Measurements from ENCODE around the gene DGCR2. TPM values are rescaled to one million over a fixed set of nuclear protein-coding genes. Genes with fewer than 3 reads are reported as not detected.

Gene DGCR2
- total and polyA plus RNA-seq, 2 of the 4 experiments (the other 2 are of a cell fraction), result 17.2 to 35.4 TPM

DNA sequence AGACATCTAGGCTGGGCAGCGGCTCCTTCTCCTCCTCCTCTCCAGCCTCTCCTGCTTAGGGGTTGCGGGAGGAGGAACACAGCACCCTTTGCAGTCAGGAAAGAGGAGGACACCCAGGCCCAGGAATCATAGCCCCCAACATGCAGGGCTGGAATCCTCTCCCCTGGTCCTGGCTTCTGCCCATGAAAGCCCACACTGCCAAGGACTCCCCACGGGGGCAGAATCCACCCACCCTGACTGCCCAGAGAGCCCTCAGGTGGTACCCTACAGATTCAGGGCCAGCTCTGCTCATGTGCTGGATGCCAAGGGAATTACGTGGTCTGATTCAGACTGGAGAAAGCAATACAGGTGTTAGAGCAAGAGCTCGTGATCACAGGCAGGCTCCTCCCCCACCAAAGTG, 17.8 kb upstream of the DGCR2 start:
- Histone ChIP-seq H3K4ac (ENCODE audit: low read depth, low read length) (no peak overlapping the region), H2AFZ (replicated peaks; ENCODE audit: low read length, poor library complexity) (no peak overlapping the region), H3K9me1 (ENCODE audit: insufficient read depth, low read length) (0 out of 2 replicates have a peak, but pooled peaks cover 3% of the 10 kb centered on the region), H2AK5ac (ENCODE audit: low read depth, low read length) (no peak overlapping the region), H2BK5ac (ENCODE audit: low read depth, low read length, poor library complexity, severe bottlenecking) (no peak overlapping the region), H4K20me1 (ENCODE audit: insufficient read depth, low read length) (peaks cover 4% of the 10 kb centered on the region), H3K79me1 (ENCODE audit: low read depth in 1 of 2, low read length in 2 of 2) (peaks cover 7 to 27% of the 10 kb centered on the region in 2 experiments), H3K23ac (ENCODE audit: low read depth, low read length) (no peak overlapping the region), H3K36me3 (ENCODE audit: control insufficient read depth, insufficient read depth, low read length) (peaks cover 64% of the 10 kb centered on the region), H4K8ac (ENCODE audit: low read depth in 2 of 2, low read length in 2 of 2) (no peak overlapping the region), H4K5ac (ENCODE audit: low read depth, low read length) (no peak overlapping the region), H4K91ac (ENCODE audit: insufficient read depth, low read depth, low read length) (no peak overlapping the region), H2AK9ac (replicated peaks; ENCODE audit: low read depth, low read length, poor library complexity) (no peak overlapping the region), H3K18ac (ENCODE audit: low read depth, low read length) (no peak overlapping the region), H3K9ac (ENCODE audit: low read depth, low read length) (no peak overlapping the region), H3K9me3 (ENCODE audit: control insufficient read depth, insufficient read depth, low read length) (no peaks in the 10 kb centered on the region), H3K4me1 (ENCODE audit: control insufficient read depth, insufficient read depth, low read length) (no peaks in the 10 kb centered on the region), H3K27ac (ENCODE audit: insufficient read depth, low read length) (no peak overlapping the region), H3K27me3 (ENCODE audit: control insufficient read depth, insufficient read depth, low read length) (no peaks in the 10 kb centered on the region), H3K4me2 (ENCODE audit: low read depth, low read length) (no peak overlapping the region), H2BK120ac (ENCODE audit: low read depth, low read length) (no peak overlapping the region), H3K56ac (ENCODE audit: extremely low read depth, insufficient read depth, low read length) (no peak overlapping the region), H3K14ac (replicated peaks; ENCODE audit: low read depth, low read length) (no peak overlapping the region), H2BK20ac (ENCODE audit: low read depth, low read length) (no peak overlapping the region), H2BK15ac (ENCODE audit: low read depth, low read length) (no peak overlapping the region), H3K4me3 (ENCODE audit: insufficient read depth, low read depth, low read length) (no peak overlapping the region)
- intact Hi-C loops (cut with micrococcal nuclease), result no loop called here
- dilution Hi-C loops (cut with HindIII; ENCODE audit: low sequenced_read_pairs, unreplicated experiment), result no loop called here
- ATAC-seq (ENCODE audit: low read depth) (no peak), DNase-seq (no peak)
- BruUV-seq (replicated peaks), result no TSS peak
- WGBS, 2 experiments (ENCODE audit: extremely low coverage in 2 of 2, insufficient read length in 1 of 2), result 90% methylated on average over 2 of the region's 5 CpGs; no CpG with 5 or more reads in 1 of the 2 experiments
- POLR2A ChIA-PET (ENCODE audit: unreplicated experiment), result no interaction called here
- in situ Hi-C loops (cut with MboI; ENCODE audit: low sequenced_read_pairs), result no loop called here
- TF ChIP-seq CEBPB (IDR thresholded peaks at IDR 0.05; ENCODE audit: low read depth, low read length) (no peak), MAFK (IDR thresholded peaks at IDR 0.05; ENCODE audit: low read depth, low read length) (no peak)
- CTCF ChIA-PET, result no interaction called here

Measured in IMR-90 (cell line).